DND-41 (cell line): ENCODE data around the gene ERO1B.

Source experiments
- EZH2 ChIP-seq: IDR thresholded peaks from 3 replicates; pipeline ENCODE4 v1.6.1; 2012; ENCODE audit warnings: borderline replicate concordance, low read depth, mild to moderate bottlenecking, moderate library complexity, low read length, inconsistent platforms; ENCODE audit not compliant: severe bottlenecking
- TF ChIP-seq, protein P1 (sequence below): IDR thresholded peaks from 2 replicates; pipeline ENCODE4 v1.5.1; 2012; ENCODE audit warnings: borderline replicate concordance, low read length, moderate library complexity, mild to moderate bottlenecking; ENCODE audit not compliant: poor library complexity, severe bottlenecking; ENCODE audit errors: extremely low read depth

GRCh38 chr1:236301958-236302335 lies 20.2 kb upstream of the ERO1B start:
- TF ChIP-seq, protein P1, sequence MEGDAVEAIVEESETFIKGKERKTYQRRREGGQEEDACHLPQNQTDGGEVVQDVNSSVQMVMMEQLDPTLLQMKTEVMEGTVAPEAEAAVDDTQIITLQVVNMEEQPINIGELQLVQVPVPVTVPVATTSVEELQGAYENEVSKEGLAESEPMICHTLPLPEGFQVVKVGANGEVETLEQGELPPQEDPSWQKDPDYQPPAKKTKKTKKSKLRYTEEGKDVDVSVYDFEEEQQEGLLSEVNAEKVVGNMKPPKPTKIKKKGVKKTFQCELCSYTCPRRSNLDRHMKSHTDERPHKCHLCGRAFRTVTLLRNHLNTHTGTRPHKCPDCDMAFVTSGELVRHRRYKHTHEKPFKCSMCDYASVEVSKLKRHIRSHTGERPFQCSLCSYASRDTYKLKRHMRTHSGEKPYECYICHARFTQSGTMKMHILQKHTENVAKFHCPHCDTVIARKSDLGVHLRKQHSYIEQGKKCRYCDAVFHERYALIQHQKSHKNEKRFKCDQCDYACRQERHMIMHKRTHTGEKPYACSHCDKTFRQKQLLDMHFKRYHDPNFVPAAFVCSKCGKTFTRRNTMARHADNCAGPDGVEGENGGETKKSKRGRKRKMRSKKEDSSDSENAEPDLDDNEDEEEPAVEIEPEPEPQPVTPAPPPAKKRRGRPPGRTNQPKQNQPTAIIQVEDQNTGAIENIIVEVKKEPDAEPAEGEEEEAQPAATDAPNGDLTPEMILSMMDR, result no peak
- no peak for TF ChIP-seq EZH2
